ENCODE results near the gene THBS4.

DNA sequence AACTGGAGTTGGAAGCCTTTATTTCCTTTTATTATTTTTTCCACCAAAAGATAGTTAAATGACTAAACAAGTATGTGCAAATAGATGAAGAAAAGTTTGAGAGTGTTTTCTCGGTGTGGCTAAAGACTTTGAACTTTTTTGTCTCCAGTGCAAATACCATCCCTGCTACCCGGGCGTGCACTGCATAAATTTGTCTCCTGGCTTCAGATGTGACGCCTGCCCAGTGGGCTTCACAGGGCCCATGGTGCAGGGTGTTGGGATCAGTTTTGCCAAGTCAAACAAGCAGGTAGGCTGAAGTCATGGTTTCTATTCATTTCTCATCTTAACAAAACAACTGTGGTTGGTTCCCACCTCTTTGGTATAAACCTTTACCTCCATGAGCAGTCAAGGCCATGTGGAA is 26.4 kb downstream of the THBS4 start:
- TF ChIP-seq SUZ12 (IDR thresholded peaks at IDR 0.05; ENCODE audit: extremely low read depth, insufficient read depth, insufficient read length) = no peak
- no peak for TF ChIP-seq YY1 (IDR thresholded peaks at IDR 0.05; ENCODE audit: insufficient read depth, insufficient read length)
- no peak for TF ChIP-seq ZNF274 (IDR thresholded peaks at IDR 0.05; ENCODE audit: low read depth, low read length)

Measured in NT2/D1 (cell line).